Measurements from ENCODE around the gene SLC30A3. TPM values are rescaled to one million over a fixed set of nuclear protein-coding genes. Genes with fewer than 3 reads are reported as not detected.
A peak's percentile ranks its signal among the peaks of the same experiment; 100 is the strongest.
"Not testable (repeated sequence)": the region's sequence is repeated elsewhere in the genome, so short reads cannot be mapped to it uniquely, and the experiment has no call there.

Gene SLC30A3
- total RNA-seq, 1 experiment from 2014 or later: 1.3 TPM

GRCh38 chr2:27290549-27290948 is 27.7 kb upstream of the SLC30A3 start:
- in situ Hi-C loops (cut with HindIII; ENCODE audit: low sequenced_read_pairs): no loop called here
- DNase-seq (ENCODE audit: low spot score): no peak

GRCh38 chr2:27288610-27289009 is 25.8 kb upstream of the SLC30A3 start:
- in situ Hi-C loops (cut with HindIII; ENCODE audit: low sequenced_read_pairs): no loop called here

GRCh38 chr2:27285481-27285880 is 22.6 kb upstream of the SLC30A3 start:
- DNase-seq (ENCODE audit: low spot score): no peak
- in situ Hi-C loops (cut with HindIII; ENCODE audit: low sequenced_read_pairs): no loop called here

More at GRCh38 chr2:27288610-27289009, 25.8 kb upstream of the SLC30A3 start:
- DNase-seq (ENCODE audit: low spot score): no peak

GRCh38 chr2:27284996-27285395 is 22.1 kb upstream of the SLC30A3 start:
- no peak for DNase-seq (ENCODE audit: low spot score)
- in situ Hi-C loops (cut with HindIII; ENCODE audit: low sequenced_read_pairs): no loop called here

GRCh38 chr2:27282892-27283291 is 20.0 kb upstream of the SLC30A3 start:
- no peak for DNase-seq (ENCODE audit: low spot score)
- in situ Hi-C loops (cut with HindIII; ENCODE audit: low sequenced_read_pairs): no loop called here

GRCh38 chr2:27281855-27282559 is 19.2 kb upstream of the SLC30A3 start, which contains the start of gene TRIM54:
TRIM54 (plus strand) TSS chr2:27282429; CDS start chr2:27282732, 303 bp downstream.
- no peak for DNase-seq (ENCODE audit: low spot score)
- in situ Hi-C loops (cut with HindIII; ENCODE audit: low sequenced_read_pairs): no loop called here

GRCh38 chr2:27281442-27281841 is 18.6 kb upstream of the SLC30A3 start:
- in situ Hi-C loops (cut with HindIII; ENCODE audit: low sequenced_read_pairs): no loop called here
- no peak for DNase-seq (ENCODE audit: low spot score)

GRCh38 chr2:27280826-27281225 is 18.0 kb upstream of the SLC30A3 start:
- in situ Hi-C loops (cut with HindIII; ENCODE audit: low sequenced_read_pairs): no loop called here
- DNase-seq (ENCODE audit: low spot score): no peak

- in situ Hi-C loops (cut with HindIII; ENCODE audit: low sequenced_read_pairs): no loop called here
Observed at GRCh38 chr2:27278010-27278409, 15.2 kb upstream of the SLC30A3 start.

GRCh38 chr2:27275211-27276150 is 12.6 kb upstream of the SLC30A3 start, which contains the start of gene DNAJC5G:
DNAJC5G (plus strand) TSS chr2:27275433; CDS start chr2:27276729, 1,296 bp downstream.
- in situ Hi-C loops (cut with HindIII; ENCODE audit: low sequenced_read_pairs): no loop called here
- DNase-seq (ENCODE audit: low spot score): no peak

More at GRCh38 chr2:27278010-27278409, 15.2 kb upstream of the SLC30A3 start:
- DNase-seq (ENCODE audit: low spot score): no peak

GRCh38 chr2:27272537-27273522 is 10.0 kb upstream of the SLC30A3 start:
- in situ Hi-C loops (cut with HindIII; ENCODE audit: low sequenced_read_pairs): not testable (repeated sequence)

GRCh38 chr2:27271631-27272340 is 8.9 kb upstream of the SLC30A3 start:
- in situ Hi-C loops (cut with HindIII; ENCODE audit: low sequenced_read_pairs): no loop called here

More at GRCh38 chr2:27272537-27273522, 10.0 kb upstream of the SLC30A3 start:
- not testable (repeated sequence) for DNase-seq (ENCODE audit: low spot score)

GRCh38 chr2:27270670-27271069 is 7.8 kb upstream of the SLC30A3 start:
- DNase-seq (ENCODE audit: low spot score): no peak
- in situ Hi-C loops (cut with HindIII; ENCODE audit: low sequenced_read_pairs): no loop called here

More at GRCh38 chr2:27271631-27272340, 8.9 kb upstream of the SLC30A3 start:
- DNase-seq (ENCODE audit: low spot score): no peak

- no peak for DNase-seq (ENCODE audit: low spot score)
- in situ Hi-C loops (cut with HindIII; ENCODE audit: low sequenced_read_pairs): no loop called here
Observed at GRCh38 chr2:27270131-27270530, 7.3 kb upstream of the SLC30A3 start.

GRCh38 chr2:27268296-27268695 is 5.4 kb upstream of the SLC30A3 start:
- in situ Hi-C loops (cut with HindIII; ENCODE audit: low sequenced_read_pairs); DNase-seq (ENCODE audit: low spot score): not testable (repeated sequence)

GRCh38 chr2:27265536-27265870 is 2.7 kb upstream of the SLC30A3 start:
- no peak for DNase-seq (ENCODE audit: low spot score)
- in situ Hi-C loops (cut with HindIII; ENCODE audit: low sequenced_read_pairs): no loop called here

- peak; percentile 20 for DNase-seq (ENCODE audit: low spot score)
- in situ Hi-C loops (cut with HindIII; ENCODE audit: low sequenced_read_pairs): no loop called here
Observed at GRCh38 chr2:27264753-27265535, 2.1 kb upstream of the SLC30A3 start.

Data from G401 (cell line).